Measurements from ENCODE around the gene SNHG17.

- TF ChIP-seq CTCF (IDR thresholded peaks at IDR 0.05) (no peak), EZH2 (IDR thresholded peaks at IDR 0.05; ENCODE audit: borderline replicate concordance, insufficient read depth, low read depth, low read length, poor library complexity, severe bottlenecking) (no peak)
Measured at GRCh38 chr20:38372806-38373205, 62.3 kb downstream of the SNHG17 start.

Data from B cell (primary cell).